ENCODE data around the gene ECSCR. TPM values are rescaled to one million over a fixed set of nuclear protein-coding genes. Genes with fewer than 3 reads are reported as not detected.
"Not testable (repeated sequence)": the region's sequence is repeated elsewhere in the genome, so short reads cannot be mapped to it uniquely, and the experiment has no call there.

ECSCR gene
- polyA plus RNA-seq (2013, experiment 1 of 4), result 0.41 TPM
- 0.69 TPM for polyA plus RNA-seq (2013, experiment 2 of 4)
- polyA plus RNA-seq (2013, experiment 3 of 4), result 0.48 TPM
- polyA plus RNA-seq (2013, experiment 4 of 4), result 0.89 TPM

GRCh38 chr5:139462586-139463276, at the start of gene ECSCR:
ECSCR (minus strand) TSS chr5:139462743; CDS start chr5:139462670, 73 bp downstream.
- WGBS, 2 experiments, result 73 to 75% methylated on average over 10 of the region's 10 CpGs
- no peaks in the 10 kb centered on the region for H3K9me3 ChIP-seq (ENCODE audit: control insufficient read depth, low read length)
- H3K36me3 ChIP-seq (ENCODE audit: control insufficient read depth, insufficient read depth, low read length), result no peaks in the 10 kb centered on the region
- peaks cover 15% of the 10 kb centered on the region for H3K4me1 ChIP-seq (ENCODE audit: control insufficient read depth, insufficient read depth, low read length)
- H3K27me3 ChIP-seq (ENCODE audit: control insufficient read depth, insufficient read depth, low read length, poor library complexity, severe bottlenecking), result no peaks in the 10 kb centered on the region
- no peak within 1 kb of the TSS for H3K27ac ChIP-seq (ENCODE audit: insufficient read depth, low read depth, low read length, poor library complexity, severe bottlenecking)
- no peak within 1 kb of the TSS for H3K4me3 ChIP-seq (ENCODE audit: insufficient read depth, low read depth, low read length)

GRCh38 chr5:139504722-139505121, 42.2 kb upstream of the ECSCR start:
- H3K27ac ChIP-seq (ENCODE audit: insufficient read depth, low read depth, low read length, poor library complexity, severe bottlenecking); H3K4me1 ChIP-seq (ENCODE audit: control insufficient read depth, insufficient read depth, low read length); H3K9me3 ChIP-seq (ENCODE audit: control insufficient read depth, low read length); H3K27me3 ChIP-seq (ENCODE audit: control insufficient read depth, insufficient read depth, low read length, poor library complexity, severe bottlenecking); H3K4me3 ChIP-seq (ENCODE audit: insufficient read depth, low read depth, low read length); H3K36me3 ChIP-seq (ENCODE audit: control insufficient read depth, insufficient read depth, low read length): not testable (repeated sequence)
- WGBS, 2 experiments, result 71 to 74% methylated on average over 5 of the region's 5 CpGs

GRCh38 chr5:139503879-139504278, 41.3 kb upstream of the ECSCR start:
- not testable (repeated sequence) for H3K9me3 ChIP-seq (ENCODE audit: control insufficient read depth, low read length); H3K36me3 ChIP-seq (ENCODE audit: control insufficient read depth, insufficient read depth, low read length); H3K4me3 ChIP-seq (ENCODE audit: insufficient read depth, low read depth, low read length); H3K27ac ChIP-seq (ENCODE audit: insufficient read depth, low read depth, low read length, poor library complexity, severe bottlenecking); H3K27me3 ChIP-seq (ENCODE audit: control insufficient read depth, insufficient read depth, low read length, poor library complexity, severe bottlenecking); H3K4me1 ChIP-seq (ENCODE audit: control insufficient read depth, insufficient read depth, low read length)
- WGBS, 2 experiments, result 60 to 61% methylated on average over 15 of the region's 15 CpGs

DNA sequence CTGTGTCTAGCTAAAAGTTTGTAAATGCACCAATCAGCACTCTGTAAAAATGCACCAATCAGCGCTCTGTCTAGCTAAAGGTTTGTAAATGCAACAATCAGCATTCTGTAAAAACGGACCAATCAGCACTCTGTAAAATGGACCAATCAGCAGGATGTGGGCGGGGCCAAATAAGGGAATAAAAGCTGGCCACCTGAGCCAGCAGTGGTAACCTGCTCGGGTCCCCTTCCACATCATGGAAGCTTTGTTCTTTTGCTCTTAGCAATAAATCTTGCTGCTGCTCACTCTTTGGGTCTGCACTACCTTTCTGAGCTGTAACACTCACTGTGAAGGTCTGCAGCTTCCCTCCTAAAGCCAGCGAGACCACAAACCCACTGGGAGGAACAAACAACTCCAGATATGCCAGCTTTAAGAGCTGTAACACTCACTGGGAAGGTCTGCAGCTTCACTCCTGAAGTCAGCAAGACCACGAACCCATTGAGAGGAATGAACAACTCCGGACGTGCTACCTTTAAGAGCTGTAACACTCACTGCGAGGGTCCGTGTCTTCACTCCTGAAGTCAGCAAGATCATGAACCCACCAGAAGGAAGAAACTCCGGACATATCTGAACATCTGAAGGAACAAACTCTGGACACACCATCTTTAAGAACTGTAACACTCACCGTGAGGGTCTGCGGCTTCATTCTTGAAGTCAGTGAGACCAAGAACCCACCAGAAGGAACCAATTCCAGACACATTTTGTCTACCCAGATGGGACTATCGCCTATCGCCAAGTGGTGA, 40.7 kb upstream of the ECSCR start:
- not testable (repeated sequence) for H3K9me3 ChIP-seq (ENCODE audit: control insufficient read depth, low read length); H3K27me3 ChIP-seq (ENCODE audit: control insufficient read depth, insufficient read depth, low read length, poor library complexity, severe bottlenecking); H3K4me1 ChIP-seq (ENCODE audit: control insufficient read depth, insufficient read depth, low read length); H3K27ac ChIP-seq (ENCODE audit: insufficient read depth, low read depth, low read length, poor library complexity, severe bottlenecking); H3K4me3 ChIP-seq (ENCODE audit: insufficient read depth, low read depth, low read length); H3K36me3 ChIP-seq (ENCODE audit: control insufficient read depth, insufficient read depth, low read length)
- 93 to 94% methylated on average over 15 of the region's 15 CpGs for WGBS, 2 experiments

DNA sequence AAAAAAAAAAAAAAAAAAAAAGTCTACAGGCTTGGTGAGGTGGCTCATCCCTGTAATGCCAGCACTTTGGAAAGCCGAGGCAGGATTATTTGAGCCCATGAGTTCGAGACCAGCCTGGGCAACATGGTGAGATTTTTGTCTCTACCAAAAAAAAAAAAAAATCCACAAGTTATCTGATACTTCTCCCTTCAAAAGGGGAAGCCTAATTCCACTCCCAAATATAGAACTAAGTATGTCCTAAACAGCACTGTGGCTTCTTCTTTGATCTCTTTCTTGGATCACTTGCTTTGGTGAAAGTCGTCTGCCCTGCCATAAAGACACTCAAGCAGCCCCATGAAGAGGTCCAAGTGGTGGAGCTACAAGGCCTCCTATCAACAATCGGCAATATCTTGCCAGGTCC, 38.8 kb upstream of the ECSCR start:
- no peaks in the 10 kb centered on the region for H3K36me3 ChIP-seq (ENCODE audit: control insufficient read depth, insufficient read depth, low read length)
- no peak overlapping the region for H3K4me3 ChIP-seq (ENCODE audit: insufficient read depth, low read depth, low read length)
- H3K27me3 ChIP-seq (ENCODE audit: control insufficient read depth, insufficient read depth, low read length, poor library complexity, severe bottlenecking), result no peaks in the 10 kb centered on the region
- WGBS, 2 experiments, result 89 to 95% methylated on average over 4 of the region's 4 CpGs
- no peaks in the 10 kb centered on the region for H3K9me3 ChIP-seq (ENCODE audit: control insufficient read depth, low read length)
- no peak overlapping the region for H3K27ac ChIP-seq (ENCODE audit: insufficient read depth, low read depth, low read length, poor library complexity, severe bottlenecking)
- no peaks in the 10 kb centered on the region for H3K4me1 ChIP-seq (ENCODE audit: control insufficient read depth, insufficient read depth, low read length)

GRCh38 chr5:139495638-139496435, 33.3 kb upstream of the ECSCR start:
- Histone ChIP-seq H3K9me3 (ENCODE audit: control insufficient read depth, low read length) (no peaks in the 10 kb centered on the region), H3K4me1 (ENCODE audit: control insufficient read depth, insufficient read depth, low read length) (no peaks in the 10 kb centered on the region), H3K27me3 (ENCODE audit: control insufficient read depth, insufficient read depth, low read length, poor library complexity, severe bottlenecking) (no peaks in the 10 kb centered on the region), H3K36me3 (ENCODE audit: control insufficient read depth, insufficient read depth, low read length) (no peaks in the 10 kb centered on the region), H3K4me3 (ENCODE audit: insufficient read depth, low read depth, low read length) (no peak overlapping the region), H3K27ac (ENCODE audit: insufficient read depth, low read depth, low read length, poor library complexity, severe bottlenecking) (no peak overlapping the region)
- WGBS, 2 experiments, result 95% methylated on average over 2 to 3 of the region's 3 CpGs

DNA sequence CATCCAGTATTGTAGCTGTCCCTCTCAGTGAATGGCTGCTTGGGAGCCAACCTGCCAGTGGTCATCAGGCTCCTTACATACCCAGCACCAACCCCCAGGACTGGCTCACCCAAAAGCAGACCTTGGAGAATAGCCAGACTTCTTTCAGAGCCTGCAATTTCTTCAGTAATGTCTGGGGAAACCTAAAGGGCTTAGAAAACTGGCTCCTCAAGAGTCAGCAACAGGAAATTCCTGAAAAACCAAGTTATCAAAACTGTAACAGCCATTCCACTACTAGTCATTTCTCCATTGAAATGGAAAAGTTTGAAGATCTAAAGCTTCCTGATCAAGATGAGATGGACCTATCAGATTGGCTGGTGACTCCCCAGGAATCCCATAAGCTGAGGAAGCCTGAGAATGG, 32.3 kb upstream of the ECSCR start:
- H3K4me3 ChIP-seq (ENCODE audit: insufficient read depth, low read depth, low read length), result no peak overlapping the region
- no peak overlapping the region for H3K27ac ChIP-seq (ENCODE audit: insufficient read depth, low read depth, low read length, poor library complexity, severe bottlenecking)
- no peaks in the 10 kb centered on the region for H3K36me3 ChIP-seq (ENCODE audit: control insufficient read depth, insufficient read depth, low read length)
- H3K27me3 ChIP-seq (ENCODE audit: control insufficient read depth, insufficient read depth, low read length, poor library complexity, severe bottlenecking), result no peaks in the 10 kb centered on the region
- no peaks in the 10 kb centered on the region for H3K4me1 ChIP-seq (ENCODE audit: control insufficient read depth, insufficient read depth, low read length)
- no peaks in the 10 kb centered on the region for H3K9me3 ChIP-seq (ENCODE audit: control insufficient read depth, low read length)

- Histone ChIP-seq H3K27me3 (ENCODE audit: control insufficient read depth, insufficient read depth, low read length, poor library complexity, severe bottlenecking) (no peaks in the 10 kb centered on the region), H3K4me3 (ENCODE audit: insufficient read depth, low read depth, low read length) (no peak overlapping the region), H3K27ac (ENCODE audit: insufficient read depth, low read depth, low read length, poor library complexity, severe bottlenecking) (no peak overlapping the region), H3K4me1 (ENCODE audit: control insufficient read depth, insufficient read depth, low read length) (no peaks in the 10 kb centered on the region), H3K36me3 (ENCODE audit: control insufficient read depth, insufficient read depth, low read length) (no peaks in the 10 kb centered on the region), H3K9me3 (ENCODE audit: control insufficient read depth, low read length) (no peaks in the 10 kb centered on the region)
- WGBS, 2 experiments, result 91 to 97% methylated on average over 2 of the region's 3 CpGs
Observed at GRCh38 chr5:139494256-139494655, 31.7 kb upstream of the ECSCR start.

DNA sequence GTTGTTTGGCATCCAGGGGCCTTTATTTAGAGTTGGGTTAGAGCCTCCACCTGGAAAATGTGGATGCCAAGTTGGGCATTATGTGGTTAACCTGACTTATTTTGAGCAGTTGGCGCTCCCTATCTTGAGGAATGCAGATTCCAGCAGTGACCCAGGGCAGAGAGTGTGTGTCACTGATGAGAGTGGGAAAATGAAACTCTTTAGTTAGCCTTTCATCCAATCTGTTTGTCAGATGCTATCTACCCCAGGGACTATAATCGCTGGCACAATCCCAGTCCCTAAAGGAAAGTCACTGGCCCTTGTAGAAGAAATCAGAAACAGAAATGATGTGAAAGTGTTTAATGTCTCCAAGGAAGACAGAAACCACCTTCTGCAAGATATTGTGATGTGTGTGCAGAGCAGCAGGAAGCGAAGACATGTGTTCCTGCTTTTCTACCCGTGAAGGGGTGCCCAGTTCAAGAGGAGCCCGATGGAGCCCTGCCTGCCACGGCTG, 30.2 kb upstream of the ECSCR start:
- no peaks in the 10 kb centered on the region for H3K27me3 ChIP-seq (ENCODE audit: control insufficient read depth, insufficient read depth, low read length, poor library complexity, severe bottlenecking)
- no peak overlapping the region for H3K27ac ChIP-seq (ENCODE audit: insufficient read depth, low read depth, low read length, poor library complexity, severe bottlenecking)
- no peak overlapping the region for H3K4me3 ChIP-seq (ENCODE audit: insufficient read depth, low read depth, low read length)
- no peaks in the 10 kb centered on the region for H3K36me3 ChIP-seq (ENCODE audit: control insufficient read depth, insufficient read depth, low read length)
- WGBS, 2 experiments, result 92 to 94% methylated on average over 6 of the region's 6 CpGs
- H3K4me1 ChIP-seq (ENCODE audit: control insufficient read depth, insufficient read depth, low read length), result no peaks in the 10 kb centered on the region
- no peaks in the 10 kb centered on the region for H3K9me3 ChIP-seq (ENCODE audit: control insufficient read depth, low read length)

- Histone ChIP-seq H3K4me1 (ENCODE audit: control insufficient read depth, insufficient read depth, low read length) (peaks cover 5% of the 10 kb centered on the region), H3K9me3 (ENCODE audit: control insufficient read depth, low read length) (no peaks in the 10 kb centered on the region), H3K27ac (ENCODE audit: insufficient read depth, low read depth, low read length, poor library complexity, severe bottlenecking) (no peak overlapping the region), H3K4me3 (ENCODE audit: insufficient read depth, low read depth, low read length) (no peak overlapping the region), H3K36me3 (ENCODE audit: control insufficient read depth, insufficient read depth, low read length) (no peaks in the 10 kb centered on the region), H3K27me3 (ENCODE audit: control insufficient read depth, insufficient read depth, low read length, poor library complexity, severe bottlenecking) (no peaks in the 10 kb centered on the region)
- WGBS, 2 experiments, result 84 to 93% methylated on average over 3 of the region's 3 CpGs
Observed at GRCh38 chr5:139488260-139488659, 25.7 kb upstream of the ECSCR start.
